ENCODE results near the gene TIMP3. TPM values are rescaled to one million over a fixed set of nuclear protein-coding genes. Genes with fewer than 3 reads are reported as not detected.
"Not testable (repeated sequence)": the region's sequence is repeated elsewhere in the genome, so short reads cannot be mapped to it uniquely, and the experiment has no call there.

The TIMP3 gene
- total RNA-seq, 2 experiments from 2014 or later, result 0.07 TPM

- ChIA-PET CTCF (no interaction called here), POLR2A (no interaction called here)
- Mint-ChIP-seq H3K27me3 (no peaks in the 10 kb centered on the region), H3K36me3 (ENCODE audit: low read depth) (no peaks in the 10 kb centered on the region), H3K9me3 (no peaks in the 10 kb centered on the region), H3K4me3 (no peak overlapping the region), H3K27ac (no peak overlapping the region), H3K4me1 (ENCODE audit: low read depth) (peaks cover 6% of the 10 kb centered on the region)
- no peak for TF ChIP-seq CTCF (IDR thresholded peaks at IDR 0.05)
- intact Hi-C loops (cut with micrococcal nuclease), result no loop called here
- DNase-seq, result no peak
- ATAC-seq, result no peak
Observed at GRCh38 chr22:32754413-32755041, 47.0 kb upstream of the TIMP3 start.

- CTCF ChIA-PET; DNase-seq; H3K36me3 Mint-ChIP-seq (ENCODE audit: low read depth); H3K4me3 Mint-ChIP-seq; intact Hi-C loops (cut with micrococcal nuclease); H3K27ac Mint-ChIP-seq; H3K9me3 Mint-ChIP-seq; ATAC-seq; H3K4me1 Mint-ChIP-seq (ENCODE audit: low read depth); POLR2A ChIA-PET; H3K27me3 Mint-ChIP-seq: not testable (repeated sequence)
Observed at GRCh38 chr22:32757086-32757762, 44.3 kb upstream of the TIMP3 start.

- CTCF ChIA-PET, result no interaction called here
- no peak overlapping the region for H3K4me3 Mint-ChIP-seq
- no peaks in the 10 kb centered on the region for H3K9me3 Mint-ChIP-seq
- H3K36me3 Mint-ChIP-seq (ENCODE audit: low read depth), result no peaks in the 10 kb centered on the region
- H3K27ac Mint-ChIP-seq, result no peak overlapping the region
- H3K27me3 Mint-ChIP-seq, result peaks cover 13% of the 10 kb centered on the region
- no peaks in the 10 kb centered on the region for H3K4me1 Mint-ChIP-seq (ENCODE audit: low read depth)
- ATAC-seq, result no peak
- POLR2A ChIA-PET, result interaction anchor here (0.6 kb wide), 1 partner anchor 199 kb away, joined by 3 read pairs; no protein-coding TSS in a partner anchor
- intact Hi-C loops (cut with micrococcal nuclease), result no loop called here
- no peak for DNase-seq
- TF ChIP-seq CTCF (IDR thresholded peaks at IDR 0.05), result no peak
Observed at GRCh38 chr22:32758866-32759385, 42.6 kb upstream of the TIMP3 start.

GRCh38 chr22:32760396-32760795 lies 41.1 kb upstream of the TIMP3 start:
- intact Hi-C loops (cut with micrococcal nuclease), result no loop called here
- no peaks in the 10 kb centered on the region for H3K4me1 Mint-ChIP-seq (ENCODE audit: low read depth)
- no peaks in the 10 kb centered on the region for H3K36me3 Mint-ChIP-seq (ENCODE audit: low read depth)
- DNase-seq (no peak), ATAC-seq (no peak)
- H3K9me3 Mint-ChIP-seq, result no peaks in the 10 kb centered on the region
- no peak overlapping the region for H3K27ac Mint-ChIP-seq
- H3K4me3 Mint-ChIP-seq, result no peak overlapping the region
- H3K27me3 Mint-ChIP-seq, result peaks cover 15% of the 10 kb centered on the region
- POLR2A ChIA-PET, result no interaction called here
- CTCF ChIA-PET, result interaction anchor here (1.3 kb wide), 1 partner anchor 71 kb away, joined by 3 read pairs; no protein-coding TSS in a partner anchor
- TF ChIP-seq CTCF (IDR thresholded peaks at IDR 0.05), result no peak

- Mint-ChIP-seq H3K36me3 (ENCODE audit: low read depth) (no peaks in the 10 kb centered on the region), H3K27me3 (peaks cover 17% of the 10 kb centered on the region), H3K9me3 (no peaks in the 10 kb centered on the region), H3K4me3 (no peak overlapping the region), H3K4me1 (ENCODE audit: low read depth) (no peaks in the 10 kb centered on the region), H3K27ac (no peak overlapping the region)
- ATAC-seq, result no peak
- intact Hi-C loops (cut with micrococcal nuclease), result no loop called here
- DNase-seq, result no peak
- ChIA-PET POLR2A (no interaction called here), CTCF (interaction anchor here (1.3 kb wide), 1 partner anchor 71 kb away, joined by 3 read pairs; no protein-coding TSS in a partner anchor)
- TF ChIP-seq CTCF (IDR thresholded peaks at IDR 0.05), result no peak
Observed at GRCh38 chr22:32760815-32761214, 40.7 kb upstream of the TIMP3 start.
